ENCODE measurements around the gene AGRN.
"Not testable (repeated sequence)": the region's sequence is repeated elsewhere in the genome, so short reads cannot be mapped to it uniquely, and the experiment has no call there.

AGRN gene

DNA sequence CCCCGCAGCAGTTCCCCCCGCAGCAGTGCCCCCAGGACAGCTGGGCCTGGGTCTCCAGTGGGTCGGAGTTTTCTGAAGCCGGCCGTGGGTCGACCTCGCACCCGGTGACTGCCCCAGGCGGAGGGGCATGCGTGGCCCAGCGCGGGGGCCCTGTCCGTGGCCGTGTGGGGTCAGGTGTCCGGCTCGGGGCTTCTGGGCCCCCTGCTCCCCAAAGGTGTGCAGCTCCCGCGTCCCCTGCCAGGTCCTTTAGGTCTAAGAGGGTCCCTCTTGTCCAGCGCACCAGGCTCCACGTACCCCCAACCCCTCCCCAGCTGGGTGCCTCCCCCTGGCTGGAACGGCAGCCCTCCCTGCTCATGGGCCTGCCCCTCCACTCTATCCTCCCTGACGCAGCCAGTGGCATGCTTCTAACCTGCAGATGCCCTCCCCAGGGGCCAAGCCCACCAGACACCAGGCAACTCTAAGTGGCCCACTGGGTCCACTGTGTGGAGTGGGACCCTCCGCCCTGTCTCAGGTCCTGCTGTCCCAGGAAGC is 14.1 kb upstream of the AGRN start:
- no peaks in the 10 kb centered on the region for H3K9me3 ChIP-seq (replicated peaks; ENCODE audit: insufficient read depth, low read length)
- H3K9ac ChIP-seq (ENCODE audit: low read length), result no peak overlapping the region
- H3K27me3 ChIP-seq (replicated peaks; ENCODE audit: insufficient read depth, low read length), result peaks cover 83% of the 10 kb centered on the region
- no peaks in the 10 kb centered on the region for H3K9me2 ChIP-seq (replicated peaks; ENCODE audit: insufficient read depth, low read length)
- DNase-seq, result no peak
- no peaks in the 10 kb centered on the region for H3K79me2 ChIP-seq (ENCODE audit: low read length)
- H3K27ac ChIP-seq (ENCODE audit: low read length), result no peak overlapping the region
- TF ChIP-seq EZH2 (optimal IDR thresholded peaks at IDR 0.05; ENCODE audit: low read depth, low read length) (no peak), EZH2phosphoT487 (IDR thresholded peaks at IDR 0.05; ENCODE audit: low read length) (no peak)
- TF ChIP-seq, protein P1, sequence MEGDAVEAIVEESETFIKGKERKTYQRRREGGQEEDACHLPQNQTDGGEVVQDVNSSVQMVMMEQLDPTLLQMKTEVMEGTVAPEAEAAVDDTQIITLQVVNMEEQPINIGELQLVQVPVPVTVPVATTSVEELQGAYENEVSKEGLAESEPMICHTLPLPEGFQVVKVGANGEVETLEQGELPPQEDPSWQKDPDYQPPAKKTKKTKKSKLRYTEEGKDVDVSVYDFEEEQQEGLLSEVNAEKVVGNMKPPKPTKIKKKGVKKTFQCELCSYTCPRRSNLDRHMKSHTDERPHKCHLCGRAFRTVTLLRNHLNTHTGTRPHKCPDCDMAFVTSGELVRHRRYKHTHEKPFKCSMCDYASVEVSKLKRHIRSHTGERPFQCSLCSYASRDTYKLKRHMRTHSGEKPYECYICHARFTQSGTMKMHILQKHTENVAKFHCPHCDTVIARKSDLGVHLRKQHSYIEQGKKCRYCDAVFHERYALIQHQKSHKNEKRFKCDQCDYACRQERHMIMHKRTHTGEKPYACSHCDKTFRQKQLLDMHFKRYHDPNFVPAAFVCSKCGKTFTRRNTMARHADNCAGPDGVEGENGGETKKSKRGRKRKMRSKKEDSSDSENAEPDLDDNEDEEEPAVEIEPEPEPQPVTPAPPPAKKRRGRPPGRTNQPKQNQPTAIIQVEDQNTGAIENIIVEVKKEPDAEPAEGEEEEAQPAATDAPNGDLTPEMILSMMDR (IDR thresholded peaks at IDR 0.05; ENCODE audit: low read length), result no peak
- no peak overlapping the region for H3K4me2 ChIP-seq (ENCODE audit: low read depth, low read length)
- H3K36me3 ChIP-seq (replicated peaks; ENCODE audit: insufficient read depth, low read length), result no peaks in the 10 kb centered on the region
- no peaks in the 10 kb centered on the region for H3F3A ChIP-seq (ENCODE audit: insufficient read depth, low read length)
- no peaks in the 10 kb centered on the region for H4K20me1 ChIP-seq (ENCODE audit: insufficient read depth, low read length)
- no peak overlapping the region for H2AFZ ChIP-seq (ENCODE audit: low read length)
- no peak overlapping the region for H3K4me3 ChIP-seq (ENCODE audit: low read length)
- no peaks in the 10 kb centered on the region for H3K4me1 ChIP-seq (ENCODE audit: low read length)

- peaks cover 85% of the 10 kb centered on the region for H3K27me3 ChIP-seq (replicated peaks; ENCODE audit: insufficient read depth, low read length)
- no peaks in the 10 kb centered on the region for H3K79me2 ChIP-seq (ENCODE audit: low read length)
- H3K9me2 ChIP-seq (replicated peaks; ENCODE audit: insufficient read depth, low read length), result no peaks in the 10 kb centered on the region
- H3K4me1 ChIP-seq (ENCODE audit: low read length), result no peaks in the 10 kb centered on the region
- H3K4me3 ChIP-seq (ENCODE audit: low read length), result no peak overlapping the region
- no peak overlapping the region for H3K9ac ChIP-seq (ENCODE audit: low read length)
- H2AFZ ChIP-seq (ENCODE audit: low read length), result no peak overlapping the region
- H3K4me2 ChIP-seq (ENCODE audit: low read depth, low read length), result no peak overlapping the region
- no peaks in the 10 kb centered on the region; the same call in 1 of the 2 replicates for H3K9me3 ChIP-seq (replicated peaks; ENCODE audit: insufficient read depth, low read length)
- no peak overlapping the region for H3K27ac ChIP-seq (ENCODE audit: low read length)
- no peak for DNase-seq
- H3K36me3 ChIP-seq (replicated peaks; ENCODE audit: insufficient read depth, low read length), result no peaks in the 10 kb centered on the region
- no peaks in the 10 kb centered on the region for H4K20me1 ChIP-seq (ENCODE audit: insufficient read depth, low read length)
- TF ChIP-seq, protein P1 (IDR thresholded peaks at IDR 0.05; ENCODE audit: low read length), result no peak
- TF ChIP-seq EZH2 (optimal IDR thresholded peaks at IDR 0.05; ENCODE audit: low read depth, low read length) (no peak), EZH2phosphoT487 (IDR thresholded peaks at IDR 0.05; ENCODE audit: low read length) (no peak)
- no peaks in the 10 kb centered on the region for H3F3A ChIP-seq (ENCODE audit: insufficient read depth, low read length)
Observed at GRCh38 chr1:1006305-1007159, 13.4 kb upstream of the AGRN start.

GRCh38 chr1:1010131-1010530 is 9.8 kb upstream of the AGRN start:
- not testable (repeated sequence) for H4K20me1 ChIP-seq (ENCODE audit: insufficient read depth, low read length); H3K9me2 ChIP-seq (replicated peaks; ENCODE audit: insufficient read depth, low read length); H3F3A ChIP-seq (ENCODE audit: insufficient read depth, low read length); H3K9ac ChIP-seq (ENCODE audit: low read length); H2AFZ ChIP-seq (ENCODE audit: low read length); H3K36me3 ChIP-seq (replicated peaks; ENCODE audit: insufficient read depth, low read length); H3K9me3 ChIP-seq (replicated peaks; ENCODE audit: insufficient read depth, low read length); DNase-seq; H3K79me2 ChIP-seq (ENCODE audit: low read length); H3K4me1 ChIP-seq (ENCODE audit: low read length); H3K4me3 ChIP-seq (ENCODE audit: low read length); H3K27ac ChIP-seq (ENCODE audit: low read length); H3K4me2 ChIP-seq (ENCODE audit: low read depth, low read length)
- peaks cover 66% of the 10 kb centered on the region for H3K27me3 ChIP-seq (replicated peaks; ENCODE audit: insufficient read depth, low read length)

Measured in MM.1S (cell line).